Stimulated activated CD4-positive, alpha-beta T cell treated with anti-CD3 and anti-CD28 coated beads, TNF-alpha, amount 100 ng/mL, for 1 hour (primary cell): ENCODE results near the gene ZBTB48.
A peak's percentile ranks its signal among the peaks of the same experiment; 100 is the strongest.
"Not testable (repeated sequence)": the region's sequence is repeated elsewhere in the genome, so short reads cannot be mapped to it uniquely, and the experiment has no call there.

Source experiments
- DNase-seq, 3 donors: peaks; one replicate each; pipeline ENCODE4 v3.0.0-alpha.2; 2020; ENCODE audit warnings: low read depth in 3 of 3, low spot score in 1 of 3

Gene ZBTB48

GRCh38 chr1:6579374-6580118 is at the start of gene ZBTB48:
Gene ZBTB48 (plus strand): TSS chr1:6579994. CDS start chr1:6580610, 616 bp downstream.
- peak; percentile 91 to 93 (median 92) for DNase-seq

GRCh38 chr1:6530504-6531160 is 49.2 kb upstream of the ZBTB48 start:
- no peak for DNase-seq

GRCh38 chr1:6531996-6532395 is 47.8 kb upstream of the ZBTB48 start:
- no peak for DNase-seq

GRCh38 chr1:6534248-6534822 is 45.5 kb upstream of the ZBTB48 start:
- DNase-seq, result no peak

GRCh38 chr1:6535214-6535613 is 44.6 kb upstream of the ZBTB48 start:
- no peak for DNase-seq

GRCh38 chr1:6536291-6536690 is 43.5 kb upstream of the ZBTB48 start:
- no peak for DNase-seq

- DNase-seq, result no peak
Measured at GRCh38 chr1:6538956-6539355, 40.8 kb upstream of the ZBTB48 start.

GRCh38 chr1:6544831-6545230 is 35.0 kb upstream of the ZBTB48 start:
- no peak for DNase-seq

- DNase-seq, result no peak
Measured at GRCh38 chr1:6545276-6546112, 34.3 kb upstream of the ZBTB48 start.

- no peak for DNase-seq
Measured at GRCh38 chr1:6546326-6546725, 33.5 kb upstream of the ZBTB48 start.

GRCh38 chr1:6547301-6547700 is 32.5 kb upstream of the ZBTB48 start:
- DNase-seq, result no peak

- DNase-seq, result peak; percentile 88 to 94 (median 91)
Measured at GRCh38 chr1:6554031-6554906, 25.5 kb upstream of the ZBTB48 start, which contains the start of gene NOL9. Gene NOL9 (minus strand): TSS chr1:6554513. CDS start chr1:6554502, 11 bp downstream.

- DNase-seq, result no peak
Measured at GRCh38 chr1:6554907-6555778, 24.7 kb upstream of the ZBTB48 start, which contains the start of gene TAS1R1. Gene TAS1R1 (plus strand): TSS chr1:6555307. CDS start chr1:6555374, 67 bp downstream.

GRCh38 chr1:6557597-6557996 is 22.2 kb upstream of the ZBTB48 start:
- no peak for DNase-seq

GRCh38 chr1:6559161-6559560 is 20.6 kb upstream of the ZBTB48 start:
- not testable (repeated sequence) for DNase-seq

- DNase-seq, result no peak
Measured at GRCh38 chr1:6560267-6560666, 19.5 kb upstream of the ZBTB48 start.

GRCh38 chr1:6569033-6569432 is 10.8 kb upstream of the ZBTB48 start:
- no peak for DNase-seq

GRCh38 chr1:6570100-6570499 is 9.7 kb upstream of the ZBTB48 start:
- no peak for DNase-seq

GRCh38 chr1:6570987-6571386 is 8.8 kb upstream of the ZBTB48 start:
- DNase-seq, result no peak
